ENCODE results near the gene RAI1.

The RAI1 gene

GRCh38 chr17:17833658-17834357 lies 152.6 kb downstream of the RAI1 start:
- DNase-seq (ENCODE audit: low spot score), result no peak

GRCh38 chr17:17834974-17835373 lies 153.7 kb downstream of the RAI1 start:
- DNase-seq (ENCODE audit: low spot score), result no peak

GRCh38 chr17:17835415-17836249 lies 154.4 kb downstream of the RAI1 start:
- no peak for DNase-seq (ENCODE audit: low spot score)

GRCh38 chr17:17836250-17836817 lies 155.1 kb downstream of the RAI1 start:
- peak; percentile 95 for DNase-seq (ENCODE audit: low spot score)

- peak; percentile 77 for DNase-seq (ENCODE audit: low spot score)
Measured at GRCh38 chr17:17836818-17837379, 155.6 kb downstream of the RAI1 start, which contains the start of gene SREBF1. SREBF1 (minus strand) TSS chr17:17836986; CDS start chr17:17836817, 169 bp downstream.

GRCh38 chr17:17837380-17837821 lies 156.1 kb downstream of the RAI1 start:
- peak; percentile 79 for DNase-seq (ENCODE audit: low spot score)

GRCh38 chr17:17837966-17838962 lies 157.0 kb downstream of the RAI1 start:
- peak; percentile 82 for DNase-seq (ENCODE audit: low spot score)

- peak; percentile 98 for DNase-seq (ENCODE audit: low spot score)
Measured at GRCh38 chr17:17839791-17840707, 158.8 kb downstream of the RAI1 start.

GRCh38 chr17:17840751-17841591 lies 159.7 kb downstream of the RAI1 start:
- DNase-seq (ENCODE audit: low spot score), result no peak

GRCh38 chr17:17841601-17842025 lies 160.4 kb downstream of the RAI1 start:
- no peak for DNase-seq (ENCODE audit: low spot score)

GRCh38 chr17:17842111-17842876 lies 161.0 kb downstream of the RAI1 start:
- no peak for DNase-seq (ENCODE audit: low spot score)

GRCh38 chr17:17843096-17843495 lies 161.8 kb downstream of the RAI1 start:
- DNase-seq (ENCODE audit: low spot score), result no peak

GRCh38 chr17:17844079-17844478 lies 162.8 kb downstream of the RAI1 start:
- no peak for DNase-seq (ENCODE audit: low spot score)

- no peak for DNase-seq (ENCODE audit: low spot score)
Measured at GRCh38 chr17:17844500-17844899, 163.2 kb downstream of the RAI1 start.

- no peak for DNase-seq (ENCODE audit: low spot score)
Measured at GRCh38 chr17:17845046-17845775, 164.0 kb downstream of the RAI1 start.

GRCh38 chr17:17846003-17846402 lies 164.7 kb downstream of the RAI1 start:
- no peak for DNase-seq (ENCODE audit: low spot score)

GRCh38 chr17:17846645-17847044 lies 165.4 kb downstream of the RAI1 start:
- no peak for DNase-seq (ENCODE audit: low spot score)
